Activated naive CD4-positive, alpha-beta T cell treated with anti-CD3 and anti-CD28 coated beads, Interleukin-2, amount 50 U/mL, for 24 hours (primary cell): Measurements from ENCODE around the gene SLC38A1.
"Not testable (repeated sequence)": the region's sequence is repeated elsewhere in the genome, so short reads cannot be mapped to it uniquely, and the experiment has no call there.

Source experiments
- H3K27ac Mint-ChIP-seq: one replicate; pipeline ENCODE4 v1.8.0; 2021; ENCODE audit warnings: mild to moderate bottlenecking, mixed read lengths
- H3K27me3 Mint-ChIP-seq: one replicate; pipeline ENCODE4 v1.8.0; 2021; ENCODE audit warnings: mixed read lengths
- H3K36me3 Mint-ChIP-seq: one replicate; pipeline ENCODE4 v1.8.0; 2021; ENCODE audit warnings: mixed read lengths
- H3K4me1 Mint-ChIP-seq: one replicate; pipeline ENCODE4 v1.8.0; 2021; ENCODE audit warnings: mixed read lengths
- H3K4me3 Mint-ChIP-seq: one replicate; pipeline ENCODE4 v1.8.0; 2021; ENCODE audit warnings: mild to moderate bottlenecking, mixed read lengths
- H3K9me3 Mint-ChIP-seq: one replicate; pipeline ENCODE4 v1.8.0; 2021; ENCODE audit warnings: mixed read lengths

SLC38A1 gene

DNA sequence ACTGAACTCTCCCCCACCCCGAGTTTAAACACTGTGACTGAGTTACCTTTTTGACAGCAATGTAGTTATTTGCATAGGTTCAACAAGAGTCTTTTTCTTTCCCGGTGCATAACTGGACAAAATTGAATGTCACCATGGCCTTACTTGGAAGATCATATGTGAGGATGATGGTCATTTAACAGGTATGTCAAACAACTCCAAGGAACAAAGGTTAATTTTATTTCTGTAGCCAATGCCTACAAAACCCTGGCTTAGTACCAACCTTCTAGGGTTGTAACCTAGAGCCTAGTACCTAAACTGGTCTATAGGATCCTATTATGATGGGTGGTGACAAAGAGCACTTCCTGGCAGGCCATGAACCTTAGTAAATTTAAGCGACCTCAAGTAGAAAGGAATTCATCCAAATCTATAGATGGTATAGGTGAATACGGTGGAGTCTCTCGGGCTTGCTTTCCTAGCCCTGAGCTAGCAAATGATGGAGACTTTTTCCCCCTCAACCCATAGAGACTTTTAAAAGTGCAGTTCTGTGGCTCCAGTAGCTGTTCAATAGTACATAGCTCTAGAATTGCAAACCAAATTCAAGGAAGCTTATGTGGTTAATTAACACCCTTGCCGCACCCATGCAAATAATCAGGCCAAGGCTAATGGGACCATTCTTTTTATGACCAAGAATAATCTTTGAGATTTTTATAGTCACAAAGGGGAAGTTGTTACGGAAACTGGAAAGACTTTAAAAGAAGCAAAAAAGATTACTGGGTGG, 89.0 kb downstream of the SLC38A1 start:
- Mint-ChIP-seq H3K4me3 (no peak overlapping the region), H3K36me3 (peaks cover 6% of the 10 kb centered on the region), H3K27me3 (no peaks in the 10 kb centered on the region), H3K9me3 (no peaks in the 10 kb centered on the region), H3K27ac (peak overlapping the region; percentile 89), H3K4me1 (peaks cover 61% of the 10 kb centered on the region)

DNA sequence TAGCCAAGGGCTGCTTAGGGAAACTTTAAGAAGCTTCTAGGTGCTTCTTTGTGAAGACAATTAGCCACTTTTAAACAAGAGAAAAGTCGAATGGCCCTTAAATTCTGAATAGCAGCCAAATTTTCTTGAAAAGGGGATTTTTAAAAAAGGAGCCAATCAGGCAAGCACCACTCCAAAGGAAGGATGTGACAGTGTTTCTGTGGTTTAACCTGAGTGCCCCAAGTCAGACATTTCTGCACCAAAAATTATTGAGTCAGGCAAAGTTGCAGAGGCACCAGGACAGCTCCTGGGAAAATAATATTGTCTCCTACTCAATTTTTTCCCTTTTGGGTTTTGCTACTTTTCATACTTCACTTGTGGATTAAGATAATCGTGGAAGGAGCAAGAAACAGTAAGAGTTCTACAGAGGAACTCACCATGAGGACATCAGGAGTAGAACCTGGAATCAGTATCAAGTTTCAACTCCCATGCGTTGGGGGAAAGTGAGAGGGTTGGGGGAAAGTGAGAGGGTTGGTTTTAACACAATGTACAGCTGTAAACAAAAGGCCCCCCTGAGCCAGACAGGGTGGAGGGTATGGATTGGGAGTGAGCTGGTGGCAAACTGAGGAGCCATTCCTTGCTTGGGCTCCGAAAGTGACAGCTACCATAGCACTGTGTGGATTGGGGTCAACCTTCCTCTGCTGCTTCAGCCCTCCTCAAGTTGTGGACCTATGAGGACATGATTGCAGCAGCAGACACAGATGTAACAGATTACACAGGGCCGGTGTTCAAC, 90.8 kb downstream of the SLC38A1 start:
- peaks cover 6% of the 10 kb centered on the region for H3K36me3 Mint-ChIP-seq
- peaks cover 70% of the 10 kb centered on the region for H3K4me1 Mint-ChIP-seq
- H3K27ac Mint-ChIP-seq = peak overlapping the region; percentile 81
- no peaks in the 10 kb centered on the region for H3K27me3 Mint-ChIP-seq
- peak overlapping the region; percentile 35 for H3K4me3 Mint-ChIP-seq
- H3K9me3 Mint-ChIP-seq = no peaks in the 10 kb centered on the region

GRCh38 chr12:46177025-46177424, 91.8 kb downstream of the SLC38A1 start:
- peak overlapping the region; percentile 85 for H3K27ac Mint-ChIP-seq
- peaks cover 69% of the 10 kb centered on the region for H3K4me1 Mint-ChIP-seq
- no peaks in the 10 kb centered on the region for H3K9me3 Mint-ChIP-seq
- no peak overlapping the region for H3K4me3 Mint-ChIP-seq
- H3K27me3 Mint-ChIP-seq = no peaks in the 10 kb centered on the region
- H3K36me3 Mint-ChIP-seq = peaks cover 3% of the 10 kb centered on the region

- H3K27ac Mint-ChIP-seq = no peak overlapping the region
- H3K36me3 Mint-ChIP-seq = peaks cover 3% of the 10 kb centered on the region
- H3K27me3 Mint-ChIP-seq = no peaks in the 10 kb centered on the region
- H3K4me1 Mint-ChIP-seq = peaks cover 49% of the 10 kb centered on the region
- no peak overlapping the region for H3K4me3 Mint-ChIP-seq
- H3K9me3 Mint-ChIP-seq = no peaks in the 10 kb centered on the region
Observed at GRCh38 chr12:46174919-46175318, 93.9 kb downstream of the SLC38A1 start.

- peaks cover 42% of the 10 kb centered on the region for H3K4me1 Mint-ChIP-seq
- no peak overlapping the region for H3K27ac Mint-ChIP-seq
- no peaks in the 10 kb centered on the region for H3K9me3 Mint-ChIP-seq
- H3K36me3 Mint-ChIP-seq = peaks cover 5% of the 10 kb centered on the region
- H3K4me3 Mint-ChIP-seq = no peak overlapping the region
- no peaks in the 10 kb centered on the region for H3K27me3 Mint-ChIP-seq
Observed at GRCh38 chr12:46174061-46174662, 94.7 kb downstream of the SLC38A1 start.

- peaks cover 5% of the 10 kb centered on the region for H3K36me3 Mint-ChIP-seq
- H3K4me1 Mint-ChIP-seq = peaks cover 7% of the 10 kb centered on the region
Observed at GRCh38 chr12:46168426-46168825, 100.4 kb downstream of the SLC38A1 start.

GRCh38 chr12:46167412-46167811, 101.4 kb downstream of the SLC38A1 start:
- Mint-ChIP-seq H3K4me1 (peaks cover 5% of the 10 kb centered on the region), H3K4me3 (no peak overlapping the region), H3K36me3 (peaks cover 5% of the 10 kb centered on the region), H3K9me3 (no peaks in the 10 kb centered on the region), H3K27ac (no peak overlapping the region), H3K27me3 (no peaks in the 10 kb centered on the region)

More at GRCh38 chr12:46168426-46168825, 100.4 kb downstream of the SLC38A1 start:
- Mint-ChIP-seq H3K9me3 (no peaks in the 10 kb centered on the region), H3K27me3 (no peaks in the 10 kb centered on the region), H3K27ac (no peak overlapping the region), H3K4me3 (no peak overlapping the region)

DNA sequence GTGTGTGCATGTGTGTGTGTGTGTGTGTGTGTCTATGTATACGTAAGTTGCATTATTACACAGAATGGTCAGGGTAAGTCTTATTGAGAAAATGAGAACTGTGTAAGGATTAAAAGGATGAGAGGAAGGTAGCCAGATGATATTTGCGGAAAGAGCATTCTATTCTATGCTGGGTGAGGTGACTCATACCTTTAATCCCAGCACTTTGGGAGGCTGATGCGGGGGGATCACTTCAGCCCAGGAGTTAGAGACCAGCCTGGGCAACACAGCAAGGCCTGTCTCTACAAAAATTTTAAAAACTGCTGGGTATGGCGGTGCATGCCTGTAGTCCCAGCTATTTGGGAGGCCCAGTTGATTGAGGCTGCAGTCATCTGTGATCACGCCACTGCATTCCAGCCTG, 103.7 kb downstream of the SLC38A1 start:
- no peak overlapping the region for H3K27ac Mint-ChIP-seq
- no peak overlapping the region for H3K4me3 Mint-ChIP-seq
- peaks cover 4% of the 10 kb centered on the region for H3K4me1 Mint-ChIP-seq
- H3K9me3 Mint-ChIP-seq = no peaks in the 10 kb centered on the region
- no peaks in the 10 kb centered on the region for H3K27me3 Mint-ChIP-seq
- peaks cover 5% of the 10 kb centered on the region for H3K36me3 Mint-ChIP-seq

DNA sequence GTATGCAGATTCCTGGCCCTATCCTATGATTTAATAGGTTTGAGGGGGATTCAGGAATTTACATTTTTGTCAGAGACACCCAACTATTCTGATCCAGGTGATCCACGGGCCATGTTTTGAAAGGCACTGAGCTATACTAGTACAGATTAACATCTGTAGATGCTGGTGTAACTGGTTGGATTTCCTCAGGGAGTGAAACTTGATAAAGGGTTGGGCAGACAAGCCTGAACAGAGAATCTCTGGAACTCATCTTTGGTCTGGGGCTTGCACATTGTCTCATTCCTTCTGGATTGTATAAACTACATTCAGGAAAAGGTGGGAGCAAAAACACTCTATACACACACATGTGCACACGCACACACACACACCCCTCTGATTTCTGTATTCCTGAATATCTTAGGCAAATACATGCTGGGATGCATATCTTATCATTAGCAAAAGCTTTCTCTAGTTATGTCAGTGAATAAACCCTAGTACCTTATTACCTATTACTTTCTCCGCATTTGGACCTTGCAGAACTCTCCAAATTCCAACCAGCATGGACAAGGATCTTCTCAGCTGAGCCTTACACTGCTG, 104.6 kb downstream of the SLC38A1 start:
- Mint-ChIP-seq H3K4me1 (peaks cover 4% of the 10 kb centered on the region), H3K27ac (no peak overlapping the region), H3K9me3 (no peaks in the 10 kb centered on the region), H3K4me3 (no peak overlapping the region), H3K27me3 (no peaks in the 10 kb centered on the region), H3K36me3 (peaks cover 3% of the 10 kb centered on the region)

DNA sequence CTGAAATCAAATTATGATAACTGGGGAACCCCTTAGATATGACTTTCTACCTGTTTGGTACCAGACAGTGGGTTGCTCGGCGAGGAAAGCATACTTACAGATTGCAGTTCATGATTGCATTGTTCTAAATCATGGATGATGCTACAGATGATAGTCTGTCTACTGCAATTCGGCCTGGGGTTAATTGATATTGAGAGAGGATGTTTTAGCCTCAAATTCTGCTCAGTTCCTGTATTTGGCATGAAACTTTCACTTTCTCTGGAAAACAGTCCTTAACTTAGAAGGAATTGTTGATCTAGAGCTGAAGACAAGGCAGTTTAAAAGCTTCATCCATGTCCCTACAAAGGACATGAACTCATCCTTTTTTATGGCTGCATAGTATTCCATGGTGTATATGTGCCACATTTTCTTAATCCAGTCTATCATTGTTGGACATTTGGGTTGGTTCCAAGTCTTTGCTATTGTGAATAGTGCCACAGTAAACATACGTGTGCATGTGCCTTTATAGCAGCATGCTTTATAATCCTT, 106.2 kb downstream of the SLC38A1 start:
- H3K36me3 Mint-ChIP-seq, H3K27ac Mint-ChIP-seq, H3K4me3 Mint-ChIP-seq, H3K27me3 Mint-ChIP-seq, H3K9me3 Mint-ChIP-seq: not testable (repeated sequence)
- peaks cover 16% of the 10 kb centered on the region for H3K4me1 Mint-ChIP-seq

DNA sequence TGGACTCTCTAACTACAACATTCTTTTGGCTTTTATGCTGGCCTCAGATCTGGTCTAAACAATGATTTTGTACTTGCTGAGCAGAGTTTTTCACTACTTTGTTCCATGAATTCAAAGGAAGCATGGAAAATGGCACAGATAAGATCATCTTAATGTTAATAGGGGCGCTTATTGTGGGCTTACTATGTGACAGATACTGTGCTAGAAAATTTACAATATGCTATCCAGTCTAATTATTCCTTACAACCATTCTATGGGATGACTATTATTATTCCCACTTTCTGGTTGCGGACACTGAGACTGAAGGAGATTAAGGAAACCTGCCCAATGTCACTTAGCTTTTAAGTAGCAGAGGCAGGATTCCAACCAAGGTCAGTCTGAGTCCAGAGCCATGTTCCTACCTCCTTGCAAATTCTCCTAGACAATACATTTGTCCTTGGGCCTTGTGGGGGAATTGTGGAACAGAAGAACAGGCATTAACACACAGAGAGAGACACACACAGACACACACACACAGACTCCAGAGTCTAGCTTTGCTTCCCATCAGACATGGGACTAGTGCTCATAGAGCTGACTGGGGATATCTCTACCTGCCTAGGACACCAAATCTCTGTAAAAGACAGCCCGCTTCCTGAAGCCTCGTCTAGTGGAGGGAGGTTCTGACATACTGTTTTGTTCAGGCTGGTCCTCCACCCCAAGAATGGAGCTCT, 107.7 kb downstream of the SLC38A1 start:
- Mint-ChIP-seq H3K27ac (no peak overlapping the region), H3K36me3 (peaks cover 5% of the 10 kb centered on the region), H3K4me1 (peaks cover 22% of the 10 kb centered on the region), H3K4me3 (no peak overlapping the region), H3K9me3 (peaks cover 7% of the 10 kb centered on the region), H3K27me3 (no peaks in the 10 kb centered on the region)

- H3K27ac Mint-ChIP-seq = no peak overlapping the region
- peaks cover 11% of the 10 kb centered on the region for H3K9me3 Mint-ChIP-seq
- no peak overlapping the region for H3K4me3 Mint-ChIP-seq
Observed at GRCh38 chr12:46160101-46160980, 108.5 kb downstream of the SLC38A1 start.

DNA sequence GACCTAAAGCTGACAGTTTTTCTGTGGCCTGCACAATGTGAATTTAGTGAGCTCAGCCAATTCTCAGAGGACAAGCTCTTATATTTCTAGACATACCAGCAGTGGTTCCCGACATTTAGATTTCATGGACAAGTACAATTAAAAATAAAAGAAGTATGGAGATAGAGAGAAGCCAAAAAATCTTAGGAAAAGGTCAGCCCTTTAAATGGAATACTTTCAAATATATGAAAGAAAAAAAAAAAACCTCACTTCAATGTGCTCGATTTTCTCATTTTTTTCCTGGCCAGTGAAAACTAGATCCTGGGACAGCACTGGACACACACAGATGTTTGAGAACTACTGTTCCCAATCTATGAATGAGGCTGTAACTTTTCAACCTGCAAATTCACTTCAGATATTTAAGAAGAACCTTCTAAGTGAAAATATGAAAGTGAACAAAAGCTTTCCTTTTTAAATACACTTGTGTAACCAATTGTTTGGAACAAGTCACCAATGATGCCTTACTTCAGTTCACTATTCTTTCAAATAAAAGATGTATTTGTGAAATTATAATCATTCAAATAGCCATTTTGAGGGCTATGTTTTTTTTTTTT, 109.4 kb downstream of the SLC38A1 start:
- H3K36me3 Mint-ChIP-seq = peaks cover 8% of the 10 kb centered on the region
- H3K27ac Mint-ChIP-seq = no peak overlapping the region
- no peak overlapping the region for H3K4me3 Mint-ChIP-seq
- peaks cover 22% of the 10 kb centered on the region for H3K4me1 Mint-ChIP-seq
- no peaks in the 10 kb centered on the region for H3K27me3 Mint-ChIP-seq
- H3K9me3 Mint-ChIP-seq = peaks cover 11% of the 10 kb centered on the region

More at GRCh38 chr12:46160101-46160980, 108.5 kb downstream of the SLC38A1 start:
- H3K4me1 Mint-ChIP-seq = peaks cover 22% of the 10 kb centered on the region
- H3K27me3 Mint-ChIP-seq = no peaks in the 10 kb centered on the region
- peaks cover 8% of the 10 kb centered on the region for H3K36me3 Mint-ChIP-seq

DNA sequence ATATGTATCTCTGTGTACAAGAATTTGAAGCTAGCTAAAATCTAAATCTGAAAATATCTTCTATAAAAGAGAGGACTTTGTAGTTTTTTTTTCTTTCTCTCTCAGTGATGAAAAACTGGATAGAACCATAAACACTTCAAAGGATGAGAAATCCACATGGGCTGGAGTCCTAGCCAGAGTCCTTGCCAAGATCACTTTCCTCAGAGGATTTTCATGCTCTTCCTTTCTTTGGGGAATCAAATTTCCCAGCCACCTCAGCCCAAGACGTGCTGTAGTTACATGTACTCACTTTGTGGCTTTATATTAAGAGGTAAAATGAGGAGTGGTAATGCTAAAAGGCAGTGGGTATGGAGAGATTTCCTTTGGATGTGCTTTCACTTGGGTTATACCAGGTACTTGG, 110.3 kb downstream of the SLC38A1 start:
- peaks cover 11% of the 10 kb centered on the region for H3K9me3 Mint-ChIP-seq
- H3K4me1 Mint-ChIP-seq = peaks cover 22% of the 10 kb centered on the region
- H3K27ac Mint-ChIP-seq = no peak overlapping the region

More for the DNA sequence above, 110.3 kb downstream of the SLC38A1 start:
- no peak overlapping the region for H3K4me3 Mint-ChIP-seq
- peaks cover 8% of the 10 kb centered on the region for H3K36me3 Mint-ChIP-seq
- H3K27me3 Mint-ChIP-seq = no peaks in the 10 kb centered on the region
